RPMI7951 (cell line): ENCODE measurements around the gene MTCH2. TPM values are rescaled to one million over a fixed set of nuclear protein-coding genes. Genes with fewer than 3 reads are reported as not detected.

ENCODE experiments used
- DNase-seq: peaks from one replicate; pipeline ENCODE4 v3.0.0-alpha.2; 2012; ENCODE audit warnings: low read depth
- total RNA-seq: library from RNA; depleted of rRNA; stranded (reverse); fragments of >200 nt; shearing (Covaris generic); gene quantifications from 2 replicates; pipeline ENCODE4 v1.2.3, GENCODE V29; 2014

The MTCH2 gene
- total RNA-seq, 1 experiment from 2014 or later: 135 TPM

DNA sequence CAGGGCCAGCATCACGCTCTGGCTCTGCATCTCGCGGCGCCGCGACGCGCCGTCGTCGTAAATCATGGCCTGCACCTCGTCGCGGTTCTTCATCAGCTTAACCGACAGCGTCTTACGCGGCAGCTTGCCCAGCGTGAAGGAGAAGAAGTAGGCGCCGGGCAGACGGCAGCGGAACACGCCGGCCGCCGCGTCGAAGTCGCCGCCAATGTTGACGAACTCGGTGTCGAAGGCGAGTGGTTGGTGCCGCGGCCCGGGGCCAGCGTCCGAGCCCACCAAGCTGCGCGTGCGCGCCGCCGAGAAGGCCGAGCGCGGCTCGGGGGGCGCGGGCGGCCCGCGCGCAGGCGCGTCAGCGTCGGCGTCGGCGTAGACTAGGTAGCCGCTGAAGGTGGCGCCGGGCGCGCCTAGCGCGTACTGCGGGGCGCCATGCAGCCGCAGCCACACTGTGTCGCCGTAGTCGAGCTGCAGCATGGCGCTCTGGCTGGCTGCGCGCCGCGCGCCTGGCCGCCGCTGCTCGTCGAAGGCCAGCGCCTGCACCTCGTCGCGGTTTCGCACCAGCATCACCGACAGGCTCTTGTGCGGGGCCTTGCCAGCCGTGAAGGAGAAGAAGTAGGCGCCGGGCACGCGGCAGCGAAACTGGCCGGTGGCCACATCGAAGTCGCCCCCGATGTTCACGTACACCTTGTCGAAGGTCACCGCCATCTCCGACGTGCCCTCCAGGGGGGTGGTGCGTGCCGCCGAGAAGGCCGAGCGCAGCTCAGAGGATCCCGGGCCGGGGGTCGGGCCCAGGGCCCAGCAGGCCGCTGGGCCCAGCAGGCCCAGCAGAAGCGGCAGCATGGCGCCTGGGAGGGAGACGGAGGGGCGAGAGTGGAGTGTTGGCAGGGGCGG lies 52.1 kb downstream of the MTCH2 start:
- DNase-seq: no peak

DNA sequence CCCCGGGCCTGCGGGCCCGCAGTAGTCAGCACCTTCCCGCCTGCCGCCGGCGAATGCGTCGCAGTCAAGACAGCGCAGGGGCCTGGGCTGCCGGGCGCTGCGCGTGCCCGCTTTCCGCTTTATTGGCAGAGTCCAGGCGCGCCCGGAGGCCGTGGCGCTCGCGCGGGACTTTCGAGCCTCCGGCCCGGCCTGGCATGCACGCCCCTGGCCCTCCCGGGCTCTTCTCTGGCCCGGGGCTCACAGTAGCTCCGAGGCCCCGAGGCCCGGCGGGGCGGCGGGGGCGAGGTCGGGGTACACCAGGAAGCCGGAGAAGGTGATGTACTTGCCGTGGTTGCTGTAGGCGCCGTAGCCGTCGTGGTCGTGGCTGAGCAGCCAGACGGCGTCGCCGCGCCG lies 52.8 kb downstream of the MTCH2 start:
- DNase-seq: no peak

DNA sequence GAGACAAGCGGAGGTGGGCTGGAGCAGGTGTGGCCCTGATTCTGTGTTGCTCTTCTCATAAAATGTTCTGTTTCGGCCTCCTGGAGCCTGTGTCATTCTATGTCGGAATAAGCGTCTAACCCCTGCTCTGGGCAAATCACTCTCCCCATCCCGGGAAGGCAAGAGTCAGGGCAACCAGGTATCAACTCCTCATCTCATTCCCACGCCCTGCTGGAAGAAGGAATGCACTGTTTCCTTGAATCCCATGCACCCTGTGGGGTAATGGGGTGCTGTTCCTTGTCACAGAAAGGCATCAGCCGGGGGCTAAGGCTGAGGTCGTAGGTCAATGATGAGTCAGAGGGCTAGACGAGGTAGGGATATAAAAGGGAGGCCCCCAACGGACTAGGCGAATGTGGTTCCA lies 53.2 kb downstream of the MTCH2 start:
- DNase-seq: no peak

DNA sequence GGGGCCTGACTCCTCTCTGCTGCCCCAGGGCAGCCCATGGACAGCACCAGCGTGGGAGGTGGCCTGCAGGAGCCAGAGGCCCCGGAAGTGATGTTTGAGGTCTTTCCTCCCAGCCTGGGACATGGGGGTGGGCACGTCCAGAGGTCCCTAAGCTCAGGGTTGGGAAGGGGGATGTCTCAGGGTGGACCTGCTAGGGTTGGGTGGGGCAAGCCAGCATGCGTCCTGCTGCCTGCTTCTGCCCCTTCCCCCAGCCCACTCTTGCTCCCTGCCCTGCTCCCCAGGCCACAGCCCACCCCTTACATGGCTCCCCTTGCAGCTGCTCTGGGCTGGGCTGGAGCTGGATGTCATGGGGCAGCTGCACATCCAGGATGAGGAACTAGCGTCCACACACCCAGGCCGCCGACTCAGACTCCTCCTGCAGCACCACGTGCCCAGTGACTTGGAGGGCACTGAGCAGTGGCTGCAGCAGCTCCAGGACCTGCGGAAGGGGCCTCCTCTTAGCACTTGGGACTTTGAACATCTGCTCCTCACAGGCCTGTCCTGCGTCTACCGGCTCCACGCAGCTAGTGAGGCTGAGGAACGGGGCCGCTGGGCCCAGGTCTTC lies 54.5 kb downstream of the MTCH2 start:
- no peak for DNase-seq

DNA sequence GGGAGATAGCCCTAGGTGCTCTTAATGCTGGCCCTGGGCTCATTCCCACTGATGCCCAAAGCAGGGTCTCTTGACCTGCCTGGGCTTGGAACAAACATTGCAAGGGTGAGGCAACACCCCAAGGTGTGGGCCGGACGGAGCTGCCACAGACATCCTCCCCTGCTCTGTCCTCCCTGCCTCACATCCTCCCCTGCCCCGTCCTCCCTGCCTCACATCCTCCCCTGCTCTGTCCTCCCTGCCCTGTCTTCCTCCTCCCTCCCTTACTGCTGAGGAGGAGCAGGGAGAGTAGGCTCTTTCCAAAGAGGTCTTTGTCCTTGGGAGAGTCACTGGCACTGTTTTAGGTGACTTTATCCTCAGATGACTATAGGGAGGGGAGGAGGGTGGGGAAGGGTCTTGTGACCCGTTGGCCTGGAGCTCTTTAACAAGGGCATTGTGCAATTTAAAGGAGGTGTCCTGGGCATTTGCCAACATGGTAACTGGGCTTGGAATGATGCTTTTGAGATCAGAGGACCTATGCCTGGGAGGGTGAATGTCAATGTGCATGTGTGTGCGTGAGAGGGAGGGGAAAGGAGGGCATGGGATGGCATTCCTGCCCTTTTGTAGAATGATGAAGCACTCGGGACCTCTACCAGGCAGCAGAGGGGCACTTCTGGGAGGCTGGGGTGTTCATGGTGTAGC lies 55.2 kb downstream of the MTCH2 start:
- DNase-seq: no peak

DNA sequence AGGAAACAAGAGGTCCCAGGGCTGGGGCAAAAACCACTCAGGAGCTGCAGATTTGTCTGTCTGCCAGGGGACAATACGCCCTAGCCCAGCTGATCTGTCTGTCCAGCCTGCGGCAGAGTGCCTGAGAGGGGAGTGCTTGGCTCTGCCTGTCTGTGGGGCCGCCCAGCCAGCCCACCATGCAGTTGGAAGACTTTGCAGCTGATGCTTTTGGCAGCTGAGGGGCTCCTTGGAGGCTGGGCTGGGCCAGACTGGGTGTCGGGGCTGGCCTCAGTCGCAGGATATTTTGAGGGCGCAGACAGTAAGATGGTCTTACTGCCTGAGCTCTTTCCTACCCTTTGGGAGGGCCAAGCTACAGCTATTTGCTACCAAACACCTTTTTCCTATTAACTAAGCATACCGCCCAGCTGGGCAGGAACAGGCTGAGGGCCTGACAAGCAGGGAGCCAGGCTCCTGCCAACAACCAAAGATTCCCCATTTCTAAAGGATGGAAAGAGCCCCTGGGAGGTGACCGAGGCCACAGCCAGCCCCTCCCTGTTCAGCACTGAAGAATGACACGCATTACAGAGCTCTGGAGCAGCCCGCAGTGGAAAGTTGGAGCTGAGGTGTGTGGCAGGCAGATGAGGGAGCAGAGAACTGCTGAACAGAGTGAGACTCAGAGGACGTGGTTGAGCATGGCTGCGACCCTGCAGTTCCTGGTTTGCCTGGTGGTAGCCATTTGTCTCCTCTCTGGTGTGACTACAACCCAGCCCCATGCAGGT lies 56.1 kb downstream of the MTCH2 start, which contains the start of gene FAM180B:
Gene FAM180B, plus strand, starts transcription at position 581 of the 758 bp plus-strand sequence. Its CDS starts 91 bp downstream, at position 672.
- DNase-seq: no peak

DNA sequence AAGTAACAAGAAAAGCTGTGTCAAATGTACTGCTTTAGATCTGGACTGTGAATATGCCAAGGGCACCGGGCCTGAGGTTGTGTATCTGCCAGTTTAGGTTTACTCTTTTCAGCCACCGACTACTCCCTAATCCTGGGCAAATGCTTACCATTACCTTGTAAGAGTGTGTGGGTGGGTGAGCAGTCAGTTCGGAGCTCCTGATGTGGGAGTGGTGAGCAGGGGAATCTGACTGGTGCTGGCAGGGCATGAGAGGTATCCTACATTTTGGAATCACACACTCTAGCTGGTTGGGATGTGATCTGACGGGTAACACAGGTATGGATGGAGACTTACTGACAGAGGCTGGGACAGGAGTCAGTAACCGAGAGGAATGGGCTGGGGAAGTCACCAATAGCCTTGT lies 58.5 kb downstream of the MTCH2 start:
- DNase-seq: no peak

DNA sequence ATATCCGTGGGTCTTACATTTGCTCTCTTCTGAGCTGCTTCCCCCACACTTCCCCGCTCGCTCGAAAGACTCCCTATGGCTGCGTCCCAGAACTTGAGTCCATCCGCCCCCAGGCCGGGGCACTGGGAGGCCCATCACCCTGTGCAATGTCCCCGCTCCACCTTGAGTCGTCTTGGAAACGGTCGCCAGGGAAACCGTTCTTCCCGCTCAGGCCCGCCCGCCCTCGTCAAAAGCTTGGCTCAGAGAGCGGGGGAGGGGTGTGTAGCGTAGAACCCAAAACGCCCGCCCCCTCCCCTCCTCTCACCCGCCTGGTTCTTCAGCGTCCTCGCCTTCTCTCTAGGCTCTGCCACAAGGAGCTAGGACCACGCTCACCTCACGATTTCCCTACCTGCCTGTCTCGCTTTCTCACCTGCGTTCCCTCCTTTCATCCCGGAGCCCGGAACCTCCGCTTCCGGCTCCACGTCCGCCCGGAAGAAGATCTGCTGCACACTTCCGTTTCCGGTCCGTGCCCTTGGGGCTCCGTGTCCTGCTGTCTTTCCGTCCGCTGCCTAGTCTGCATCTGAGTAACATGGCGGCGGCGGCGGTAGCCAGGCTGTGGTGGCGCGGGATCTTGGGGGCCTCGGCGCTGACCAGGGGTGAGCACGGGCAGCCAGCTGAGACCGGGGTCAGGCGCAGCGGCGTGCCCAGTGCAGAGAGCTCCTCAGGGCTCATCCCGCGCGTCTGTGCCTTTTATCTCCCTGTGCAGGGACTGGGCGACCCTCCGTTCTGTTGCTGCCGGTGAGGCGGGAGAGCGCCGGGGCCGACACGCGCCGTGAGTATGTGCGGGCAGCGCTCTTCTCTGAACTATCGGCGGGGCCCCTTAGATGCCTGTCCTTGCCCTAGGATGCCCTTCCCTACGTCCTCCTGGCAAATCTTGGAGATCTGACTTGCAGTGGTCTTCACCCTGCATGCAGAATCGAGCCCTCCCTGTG lies 63.5 kb downstream of the MTCH2 start, which contains the start of the genes KBTBD4 and NDUFS3:
Gene KBTBD4, minus strand, starts transcription at position 447 of the 971 bp plus-strand sequence. Its CDS starts 19 bp downstream, at position 428.
Gene NDUFS3, plus strand, starts transcription at position 551 of the 971 bp plus-strand sequence. Its CDS starts 18 bp downstream, at position 569.
- peak; percentile 83 for DNase-seq

DNA sequence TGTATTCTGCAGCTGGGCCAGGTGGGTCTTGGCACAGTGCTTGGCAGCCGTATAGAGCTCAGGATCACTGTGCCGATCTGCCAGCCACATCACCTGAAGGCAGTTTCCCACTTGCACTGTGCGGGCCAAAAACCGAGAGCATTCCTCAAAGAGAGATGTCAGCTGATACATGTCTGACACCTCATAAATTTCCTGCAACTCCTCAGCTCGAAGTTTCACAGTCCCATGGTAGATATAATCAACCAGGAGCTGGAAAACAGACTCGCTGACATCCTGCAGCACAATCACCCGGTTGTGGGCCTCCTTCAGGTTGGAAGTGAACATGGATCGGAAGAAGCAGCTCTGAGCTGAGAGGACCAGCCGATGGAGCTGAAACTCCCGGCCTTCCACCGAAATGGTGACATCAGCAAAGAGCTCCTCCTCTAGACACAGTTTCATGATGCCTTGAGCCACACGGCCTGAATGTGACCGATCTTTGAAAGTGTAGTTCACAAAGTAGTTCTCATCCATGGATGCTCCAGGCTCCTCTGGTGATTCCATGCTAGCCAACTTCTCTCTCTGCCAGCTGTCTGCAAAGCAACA lies 64.8 kb downstream of the MTCH2 start:
- no peak for DNase-seq

DNA sequence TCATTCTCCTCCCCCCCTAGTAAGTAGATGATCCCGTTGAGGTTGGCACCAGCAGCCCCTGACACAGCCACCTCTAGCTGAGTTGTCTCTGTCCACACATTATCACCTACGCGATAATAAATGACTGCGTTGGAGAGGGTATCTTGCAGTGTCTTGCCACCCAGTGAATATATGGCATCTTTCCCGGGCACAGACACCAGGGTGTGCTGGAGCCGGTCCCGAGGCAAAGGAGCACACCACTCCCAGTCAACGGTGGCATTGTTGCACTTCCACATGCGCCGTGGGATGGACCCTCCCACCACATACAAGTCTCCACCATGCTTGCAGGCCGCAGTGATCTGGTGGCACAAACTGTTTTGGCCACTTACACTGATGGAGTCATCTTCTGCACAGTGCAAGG lies 69.0 kb downstream of the MTCH2 start:
- no peak for DNase-seq

GRCh38 chr11:47572715-47573255 lies 69.6 kb downstream of the MTCH2 start:
- no peak for DNase-seq

- DNase-seq: peak; percentile 40
Observed at GRCh38 chr11:47571895-47572294, 70.5 kb downstream of the MTCH2 start.

- DNase-seq: no peak
Observed at GRCh38 chr11:47571357-47571729, 71.0 kb downstream of the MTCH2 start.

DNA sequence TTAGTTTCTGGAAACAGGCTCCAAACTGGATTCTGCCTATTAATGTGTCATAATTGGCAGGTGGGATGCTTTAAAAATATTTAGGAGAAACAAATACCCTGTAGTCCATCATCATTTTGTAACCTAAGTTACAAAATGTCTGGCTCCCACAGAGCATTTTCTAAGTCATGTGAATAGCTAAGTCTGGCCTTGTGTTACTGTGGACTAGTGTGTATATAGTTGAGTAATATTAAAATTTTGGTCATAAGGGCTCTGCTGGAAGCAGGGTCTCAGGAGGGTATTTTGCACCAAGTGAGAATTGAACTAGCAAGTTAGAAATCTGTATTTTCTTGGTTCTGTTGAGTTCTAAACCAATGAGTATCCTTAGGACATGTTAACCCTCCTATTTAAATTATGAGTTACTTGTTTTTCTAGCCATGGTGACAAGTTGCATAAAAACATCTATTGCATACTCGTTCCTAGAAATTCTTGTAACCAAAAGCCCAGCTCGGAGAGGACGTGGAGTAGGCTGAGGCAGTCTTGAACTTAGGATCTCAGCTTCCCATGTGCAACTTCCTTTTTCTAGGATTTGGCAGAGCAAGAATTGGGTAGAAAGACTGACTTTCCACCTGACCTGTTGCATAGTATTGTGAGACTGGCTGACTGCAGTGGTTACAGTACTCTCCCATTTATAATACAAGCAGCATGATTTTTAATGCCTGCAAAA lies 71.6 kb downstream of the MTCH2 start:
- no peak for DNase-seq

DNA sequence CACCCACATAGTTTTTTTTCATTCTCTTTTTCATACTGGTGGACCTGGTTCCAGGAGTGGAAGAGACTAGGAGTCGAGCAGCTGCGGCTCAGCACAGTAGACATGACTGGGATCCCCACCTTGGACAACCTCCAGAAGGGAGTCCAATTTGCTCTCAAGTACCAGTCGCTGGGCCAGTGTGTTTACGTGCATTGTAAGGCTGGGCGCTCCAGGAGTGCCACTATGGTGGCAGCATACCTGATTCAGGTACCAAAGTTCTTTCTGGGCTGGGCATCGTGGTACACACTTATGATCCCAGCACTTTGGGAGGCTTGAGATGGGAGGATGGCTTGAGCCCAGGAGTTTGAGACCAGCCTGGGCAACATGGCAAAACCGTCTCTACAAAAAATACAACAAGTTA lies 72.7 kb downstream of the MTCH2 start:
- DNase-seq: no peak
